Choroid plexus epithelial cell (primary cell): ENCODE measurements around the gene NCKAP5.

ENCODE experiments used
- DNase-seq: peaks from one replicate; pipeline ENCODE4 v3.0.0-alpha.2; 2010; ENCODE audit warnings: low read depth
- H3K4me3 ChIP-seq: 2 replicates; pipeline ENCODE4 v1.5.1; 2011; ENCODE audit warnings: low read depth, mild to moderate bottlenecking, control low read depth, low read length, moderate library complexity
- TF ChIP-seq, protein P1 (sequence below): conservative IDR thresholded peaks from 2 replicates; pipeline ENCODE4 v1.5.1; 2011; ENCODE audit warnings: low read depth, mild to moderate bottlenecking, control low read depth, inconsistent platforms, low read length, moderate library complexity

Gene NCKAP5

DNA sequence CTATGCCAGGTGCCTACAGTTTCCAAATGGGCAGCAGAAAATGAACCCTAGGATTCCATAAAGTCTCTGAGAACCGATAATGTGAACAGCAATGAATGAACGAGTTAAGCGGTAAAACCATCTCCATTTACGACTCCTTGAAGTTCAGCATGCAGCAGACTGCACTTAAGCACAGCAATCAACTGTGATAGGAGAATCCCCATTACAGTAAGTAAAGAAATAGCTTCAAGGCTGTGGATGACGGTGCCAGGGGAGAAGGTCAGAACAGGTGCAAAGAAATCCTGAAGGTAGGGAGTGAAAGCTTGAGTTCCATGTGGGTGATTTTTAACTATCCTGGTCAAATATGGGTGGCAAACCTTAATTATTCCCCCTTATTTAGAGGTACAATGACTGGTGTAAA is 444.4 kb downstream of the NCKAP5 start:
- TF ChIP-seq, protein P1, sequence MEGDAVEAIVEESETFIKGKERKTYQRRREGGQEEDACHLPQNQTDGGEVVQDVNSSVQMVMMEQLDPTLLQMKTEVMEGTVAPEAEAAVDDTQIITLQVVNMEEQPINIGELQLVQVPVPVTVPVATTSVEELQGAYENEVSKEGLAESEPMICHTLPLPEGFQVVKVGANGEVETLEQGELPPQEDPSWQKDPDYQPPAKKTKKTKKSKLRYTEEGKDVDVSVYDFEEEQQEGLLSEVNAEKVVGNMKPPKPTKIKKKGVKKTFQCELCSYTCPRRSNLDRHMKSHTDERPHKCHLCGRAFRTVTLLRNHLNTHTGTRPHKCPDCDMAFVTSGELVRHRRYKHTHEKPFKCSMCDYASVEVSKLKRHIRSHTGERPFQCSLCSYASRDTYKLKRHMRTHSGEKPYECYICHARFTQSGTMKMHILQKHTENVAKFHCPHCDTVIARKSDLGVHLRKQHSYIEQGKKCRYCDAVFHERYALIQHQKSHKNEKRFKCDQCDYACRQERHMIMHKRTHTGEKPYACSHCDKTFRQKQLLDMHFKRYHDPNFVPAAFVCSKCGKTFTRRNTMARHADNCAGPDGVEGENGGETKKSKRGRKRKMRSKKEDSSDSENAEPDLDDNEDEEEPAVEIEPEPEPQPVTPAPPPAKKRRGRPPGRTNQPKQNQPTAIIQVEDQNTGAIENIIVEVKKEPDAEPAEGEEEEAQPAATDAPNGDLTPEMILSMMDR = no peak
- no peak overlapping the region for H3K4me3 ChIP-seq
- DNase-seq = no peak

DNA sequence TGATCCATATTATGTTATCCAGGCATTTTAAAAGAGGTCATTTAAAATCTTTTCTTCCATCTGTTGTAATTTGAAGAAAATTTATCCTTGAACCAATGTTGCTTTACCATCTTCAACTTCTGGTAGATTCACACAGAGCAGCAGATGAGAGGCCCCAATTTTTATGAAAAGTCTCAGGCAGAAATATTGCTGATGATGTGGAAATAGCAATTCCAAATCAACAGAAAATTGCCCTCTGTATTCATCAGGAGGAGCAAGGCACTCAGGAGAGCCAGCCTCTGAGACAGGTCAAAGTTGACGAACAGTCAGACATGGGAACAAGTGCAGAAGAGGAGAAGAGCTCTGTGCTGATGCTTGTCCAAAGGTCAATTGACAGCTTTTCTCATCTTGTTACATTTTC is 444.9 kb downstream of the NCKAP5 start:
- no peak for DNase-seq
- H3K4me3 ChIP-seq = no peak overlapping the region
- TF ChIP-seq, protein P1 = no peak

DNA sequence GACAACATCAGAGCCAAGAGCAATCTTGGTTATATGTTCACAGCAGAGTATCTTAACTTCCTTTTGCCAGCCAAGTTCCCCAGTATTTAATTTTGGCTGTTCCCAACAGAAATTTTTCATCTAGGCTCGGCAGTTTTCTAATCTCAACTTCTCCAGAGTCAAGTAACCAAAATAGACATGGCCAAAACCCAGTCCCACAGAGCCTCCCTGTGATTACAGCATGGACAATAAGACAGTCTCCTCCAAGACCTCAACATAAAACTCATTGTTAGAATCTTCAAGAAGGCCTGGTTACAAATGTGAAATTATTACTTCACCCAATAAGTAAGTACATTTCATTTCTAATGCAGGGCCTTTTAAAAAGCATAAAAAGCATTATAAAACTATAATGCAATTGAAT is 445.7 kb downstream of the NCKAP5 start:
- DNase-seq = no peak
- TF ChIP-seq, protein P1 = no peak
- H3K4me3 ChIP-seq = no peak overlapping the region

DNA sequence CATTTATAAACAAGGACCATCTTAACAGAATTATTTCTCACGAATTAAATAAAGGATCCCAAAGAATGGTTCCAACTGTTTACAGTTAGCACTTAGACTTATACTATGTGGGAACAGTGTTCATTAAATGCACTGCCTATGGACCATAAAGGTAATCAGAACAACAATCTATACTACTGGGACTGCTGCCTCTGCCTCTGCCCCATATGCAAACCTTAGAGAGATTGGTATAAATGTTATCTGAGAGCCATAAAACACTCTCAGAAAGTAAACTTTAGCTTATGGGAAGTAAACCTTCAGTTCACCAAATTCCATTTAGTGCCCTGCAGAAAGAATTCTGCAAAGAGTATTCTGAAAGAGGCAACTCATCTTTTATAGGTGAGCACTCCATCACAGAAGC is 448.0 kb downstream of the NCKAP5 start:
- no peak overlapping the region for H3K4me3 ChIP-seq
- DNase-seq = no peak
- TF ChIP-seq, protein P1 = no peak

DNA sequence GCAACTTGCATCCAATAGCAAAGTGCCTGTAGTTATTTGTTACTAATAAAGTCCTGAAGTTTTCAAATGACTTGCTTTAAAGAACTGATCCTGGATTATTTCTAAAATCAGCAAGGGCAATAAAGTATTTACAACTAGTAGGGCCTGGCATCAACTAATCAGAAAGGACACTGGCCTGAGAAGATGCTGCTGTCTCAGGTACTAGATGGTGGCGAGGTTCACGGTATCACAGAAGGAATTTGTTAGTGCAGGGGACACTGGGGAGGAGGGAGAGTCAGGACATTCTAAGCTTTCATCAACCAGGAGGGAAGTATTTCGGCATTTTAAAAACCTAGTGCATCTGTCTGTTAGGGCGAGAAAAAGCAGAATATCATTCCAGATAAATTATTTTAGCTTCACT is 458.1 kb downstream of the NCKAP5 start:
- TF ChIP-seq, protein P1 = no peak
- no peak overlapping the region for H3K4me3 ChIP-seq
- DNase-seq = no peak

DNA sequence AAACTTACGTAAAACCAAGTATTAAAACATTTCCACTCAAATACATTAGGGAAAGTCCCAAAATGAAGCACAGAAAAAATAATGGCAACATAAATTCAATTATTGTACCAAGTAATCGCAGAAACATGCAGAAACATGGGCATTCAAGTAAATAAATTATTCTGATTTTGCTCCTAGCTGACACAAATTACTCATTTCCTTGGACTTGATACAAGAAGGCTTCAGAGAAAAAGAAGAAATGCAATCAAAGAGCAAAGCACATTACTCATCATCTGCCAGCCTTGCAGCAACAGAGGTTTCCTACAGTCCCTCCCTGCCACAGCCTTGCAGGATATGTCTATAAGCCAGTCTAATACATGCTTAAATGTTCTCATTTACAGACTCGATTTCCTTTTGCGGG is 458.5 kb downstream of the NCKAP5 start:
- peak; percentile 43 for DNase-seq
- H3K4me3 ChIP-seq = no peak overlapping the region
- TF ChIP-seq, protein P1 = no peak

- TF ChIP-seq, protein P1 = no peak
- DNase-seq = no peak
- no peak overlapping the region for H3K4me3 ChIP-seq
Observed at GRCh38 chr2:133107058-133107815, 461.0 kb downstream of the NCKAP5 start.
